Mesenteric fat pad (tissue), 1 donor: ENCODE data around the gene CACNG8. TPM values are rescaled to one million over a fixed set of nuclear protein-coding genes. Genes with fewer than 3 reads are reported as not detected.

ENCODE experiments used
- DNase-seq: peaks from one replicate; pipeline ENCODE4 v3.0.0-alpha.2; 2020; ENCODE audit warnings: low spot score
- total RNA-seq: library from RNA; stranded (reverse); fragmentation: NEBNext Ultra II Directional; extraction: Animal tissue kit (Norgen Biotek cat#: 25700); gene quantifications from one replicate; pipeline ENCODE4 v1.2.1, GENCODE V29; 2021
- donor health status: DM: yes; HTN: yes; CAD: no.

Gene CACNG8
- total RNA-seq, 1 donor from 2014 or later: not detected

DNA sequence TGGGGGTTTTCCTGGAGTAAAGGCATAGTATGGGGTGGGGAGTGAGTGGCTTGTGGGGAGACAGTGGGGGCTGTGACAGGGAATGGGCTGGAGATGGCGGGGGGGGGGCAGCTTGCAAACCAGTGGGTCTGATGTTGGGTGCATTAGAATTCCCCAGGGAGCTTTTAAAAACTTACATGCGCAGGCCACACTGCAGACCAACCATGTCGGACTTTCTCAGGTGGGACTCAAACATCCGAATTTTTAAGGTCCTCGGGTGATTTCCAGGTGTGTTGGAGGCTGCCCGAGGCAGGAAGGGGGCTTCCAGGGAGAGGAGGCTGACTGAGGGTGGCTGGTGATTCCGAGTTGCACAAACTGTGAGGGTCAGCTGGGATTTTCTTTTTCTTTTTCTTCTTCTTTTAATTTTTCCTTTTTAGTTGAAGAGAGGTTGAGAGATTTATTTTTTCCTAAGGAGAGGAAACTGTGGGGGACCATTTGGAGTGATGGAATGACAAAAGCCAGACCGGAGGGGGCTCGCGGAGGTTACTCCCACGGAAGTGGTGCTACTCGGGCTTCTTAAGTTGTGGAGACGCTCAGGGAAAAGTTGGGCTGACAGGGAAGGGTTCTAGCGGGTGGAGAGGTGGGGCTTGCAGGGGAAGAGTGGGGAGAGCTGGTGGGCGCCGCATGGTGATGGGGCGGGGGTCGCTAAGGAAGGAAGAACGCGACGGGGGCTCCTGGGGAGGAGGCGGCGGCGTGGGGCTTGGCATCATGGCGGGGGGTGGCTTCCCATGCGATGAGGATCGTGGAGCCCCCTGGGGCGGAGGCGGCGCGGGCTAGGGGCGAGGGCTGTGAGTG lies 997 bp upstream of the CACNG8 start:
- no peak for DNase-seq

DNA sequence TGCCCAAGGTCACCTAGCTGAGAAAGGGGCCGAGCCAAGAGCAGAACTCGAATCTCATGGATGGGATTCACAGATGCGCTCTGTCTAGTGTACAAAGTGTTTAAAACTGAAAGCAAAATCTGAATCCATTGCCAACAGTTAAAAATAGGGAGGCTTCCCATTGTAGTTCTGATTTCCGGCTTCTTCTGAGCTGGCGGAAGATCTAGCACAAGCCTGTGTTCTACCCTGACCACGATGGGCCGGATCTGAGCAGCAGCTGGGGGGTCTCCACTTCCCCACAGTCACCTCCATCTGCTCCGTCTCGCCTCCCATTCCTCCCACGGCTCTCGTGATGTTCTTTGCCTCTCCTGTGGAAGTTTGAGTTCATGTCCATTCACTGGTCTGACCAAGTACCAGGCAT lies 2.4 kb downstream of the CACNG8 start:
- DNase-seq: no peak

DNA sequence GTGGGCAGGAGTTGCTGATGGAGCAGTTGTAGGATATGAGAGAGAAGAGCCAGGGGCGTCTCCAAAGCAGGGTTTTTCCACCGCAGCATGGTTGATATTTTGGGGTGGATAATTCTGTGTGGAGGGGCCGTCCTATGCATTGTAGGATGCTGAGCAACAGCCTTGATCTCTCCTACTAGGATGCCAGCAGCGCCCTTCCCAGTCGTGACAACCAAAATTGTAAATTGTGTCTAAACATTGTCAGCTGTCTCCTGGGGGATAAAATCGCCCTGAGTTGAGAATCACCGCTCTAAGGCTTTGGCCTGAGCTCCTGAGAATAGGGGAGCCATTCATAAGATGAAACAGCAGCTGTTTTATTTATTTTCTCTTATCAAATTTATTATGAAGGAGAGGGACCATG lies 4.2 kb downstream of the CACNG8 start:
- no peak for DNase-seq

DNA sequence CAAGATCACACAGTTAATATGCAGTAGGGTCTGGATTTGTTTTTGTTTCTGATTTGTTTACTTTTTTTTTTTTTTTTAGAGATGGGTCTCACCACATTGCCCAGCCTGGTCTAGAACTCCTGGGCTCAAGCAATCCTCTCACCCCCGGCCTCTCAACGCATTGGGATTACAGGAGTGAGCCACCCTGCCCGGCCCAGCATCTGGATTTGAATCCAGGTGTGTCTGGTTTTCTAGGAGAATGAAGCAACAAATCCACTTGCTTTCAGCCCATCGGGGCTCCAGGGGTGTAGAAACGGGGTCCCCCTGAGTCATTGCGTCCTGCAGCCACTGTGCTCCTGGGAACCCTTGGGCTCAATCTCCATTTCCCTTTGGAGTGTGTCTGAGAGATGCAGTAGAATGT lies 6.6 kb downstream of the CACNG8 start:
- DNase-seq: no peak

DNA sequence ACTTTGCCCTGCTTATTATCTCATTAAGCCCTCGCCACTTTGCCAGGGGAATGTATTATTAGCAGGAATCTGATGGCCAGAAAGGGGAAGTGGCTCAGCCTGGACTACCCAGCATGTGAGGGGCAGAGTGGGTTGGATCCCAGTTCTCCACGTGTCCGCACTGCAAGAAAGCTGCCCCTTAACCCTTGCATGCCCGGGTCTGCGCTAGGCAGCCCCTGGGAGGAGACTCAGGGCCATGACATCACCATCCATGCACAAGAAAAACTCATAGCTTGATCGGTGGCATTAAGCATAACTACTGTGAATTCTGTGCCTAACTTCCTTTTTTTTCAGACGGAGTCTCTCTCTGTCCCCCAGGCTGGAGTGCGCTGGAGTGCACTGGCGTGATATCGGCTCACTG lies 8.9 kb downstream of the CACNG8 start:
- no peak for DNase-seq

DNA sequence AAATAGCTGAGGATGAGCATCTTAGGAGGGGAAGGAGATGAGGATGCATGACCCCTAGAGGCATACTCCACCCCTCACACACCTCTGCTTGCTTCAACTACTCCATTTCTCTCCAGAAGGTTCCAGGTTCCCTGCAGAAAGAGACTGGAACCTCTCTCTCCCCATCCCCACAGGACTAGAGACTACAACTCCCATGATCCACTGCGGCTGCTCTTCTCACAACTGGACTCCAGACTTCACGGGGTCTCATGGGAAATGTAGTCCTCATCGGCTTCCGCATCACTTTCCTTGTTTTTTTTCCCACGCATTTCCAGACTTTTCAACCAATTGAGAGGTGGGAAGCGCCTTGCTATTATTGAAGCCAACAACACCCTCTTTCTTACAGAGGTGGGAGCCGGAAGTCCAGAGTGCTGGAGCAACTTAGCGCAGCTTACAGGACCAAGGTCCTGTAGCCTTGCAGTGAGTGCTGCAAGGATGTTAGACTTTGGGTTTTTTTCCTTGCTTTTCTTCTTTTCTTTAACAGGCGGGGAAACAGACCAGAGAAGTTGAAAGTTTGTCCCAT lies 14.8 kb downstream of the CACNG8 start:
- DNase-seq: no peak

DNA sequence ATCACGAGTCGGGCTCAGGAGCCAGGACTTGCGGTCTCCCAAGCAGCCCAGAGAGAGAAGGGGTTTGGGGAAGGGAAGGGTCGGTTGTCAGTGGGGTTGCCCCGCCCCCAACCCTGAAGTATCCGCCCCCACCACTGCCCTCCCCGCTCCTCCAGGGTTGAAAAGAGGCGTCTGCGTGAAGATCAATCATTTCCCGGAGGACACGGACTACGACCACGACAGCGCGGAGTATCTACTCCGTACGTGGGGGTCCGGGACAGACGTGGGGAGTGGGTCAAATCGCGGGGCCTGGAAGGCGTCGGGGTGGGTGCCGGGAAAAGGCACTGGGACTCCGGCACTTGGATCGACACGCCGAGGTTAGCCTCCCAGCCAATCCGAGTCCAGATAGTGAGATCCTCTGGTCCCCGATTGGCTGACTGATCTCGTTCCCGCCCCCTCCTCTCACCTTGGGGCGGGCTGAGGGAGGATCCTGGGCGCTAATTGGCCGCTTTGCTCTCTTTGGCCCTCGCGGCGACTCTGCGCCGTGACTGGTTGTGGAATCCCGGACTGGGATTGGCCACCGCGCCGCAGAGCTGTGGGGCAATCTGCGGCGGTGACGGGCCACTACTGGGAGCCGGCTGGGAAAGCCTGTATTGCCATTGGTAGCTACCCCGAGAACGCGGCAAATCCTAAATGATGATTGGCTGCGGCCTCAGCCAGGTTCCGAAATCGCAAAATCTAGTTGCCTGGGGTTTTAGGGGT lies 15.4 kb downstream of the CACNG8 start:
- DNase-seq: no peak

DNA sequence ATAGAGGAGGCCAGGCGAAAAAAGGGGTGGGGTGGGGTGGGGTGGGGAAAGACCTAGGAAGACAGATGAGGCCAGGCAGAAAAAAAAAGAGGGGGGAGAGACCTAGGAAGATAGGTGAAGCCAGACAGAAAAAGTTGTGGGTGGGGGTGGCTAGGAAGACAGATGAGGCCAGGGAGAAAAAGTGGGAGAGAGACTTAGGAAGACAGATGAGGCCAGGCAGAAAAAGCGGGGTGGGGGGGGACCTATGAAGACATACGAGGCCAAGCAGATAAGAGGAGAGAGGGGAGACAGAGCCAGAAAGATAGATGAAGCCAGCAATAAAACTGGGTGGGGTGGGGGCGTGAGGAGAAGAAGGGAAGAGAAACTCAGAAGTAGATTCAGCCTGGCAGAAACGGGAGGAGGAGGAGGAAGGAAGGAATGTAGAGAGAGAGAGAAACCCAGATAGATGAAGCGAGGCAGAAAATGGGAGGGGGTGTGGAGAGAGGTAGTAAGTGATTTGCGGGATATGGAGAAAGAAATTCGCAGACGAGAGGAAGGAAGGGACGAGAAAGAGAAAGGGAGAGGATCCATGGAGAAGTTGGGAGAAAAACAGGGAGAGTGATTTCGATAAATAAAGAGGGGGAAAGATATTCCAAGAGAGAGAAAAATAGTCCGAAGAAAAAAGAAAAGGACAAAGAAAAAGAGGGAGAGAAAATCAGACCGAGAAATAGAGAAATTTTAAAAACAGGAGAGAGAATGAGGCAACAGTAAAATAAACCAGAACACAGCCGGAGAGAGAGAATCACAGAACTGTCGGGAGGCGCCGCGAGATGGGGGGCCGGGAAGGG lies 16.5 kb downstream of the CACNG8 start:
- DNase-seq: no peak

DNA sequence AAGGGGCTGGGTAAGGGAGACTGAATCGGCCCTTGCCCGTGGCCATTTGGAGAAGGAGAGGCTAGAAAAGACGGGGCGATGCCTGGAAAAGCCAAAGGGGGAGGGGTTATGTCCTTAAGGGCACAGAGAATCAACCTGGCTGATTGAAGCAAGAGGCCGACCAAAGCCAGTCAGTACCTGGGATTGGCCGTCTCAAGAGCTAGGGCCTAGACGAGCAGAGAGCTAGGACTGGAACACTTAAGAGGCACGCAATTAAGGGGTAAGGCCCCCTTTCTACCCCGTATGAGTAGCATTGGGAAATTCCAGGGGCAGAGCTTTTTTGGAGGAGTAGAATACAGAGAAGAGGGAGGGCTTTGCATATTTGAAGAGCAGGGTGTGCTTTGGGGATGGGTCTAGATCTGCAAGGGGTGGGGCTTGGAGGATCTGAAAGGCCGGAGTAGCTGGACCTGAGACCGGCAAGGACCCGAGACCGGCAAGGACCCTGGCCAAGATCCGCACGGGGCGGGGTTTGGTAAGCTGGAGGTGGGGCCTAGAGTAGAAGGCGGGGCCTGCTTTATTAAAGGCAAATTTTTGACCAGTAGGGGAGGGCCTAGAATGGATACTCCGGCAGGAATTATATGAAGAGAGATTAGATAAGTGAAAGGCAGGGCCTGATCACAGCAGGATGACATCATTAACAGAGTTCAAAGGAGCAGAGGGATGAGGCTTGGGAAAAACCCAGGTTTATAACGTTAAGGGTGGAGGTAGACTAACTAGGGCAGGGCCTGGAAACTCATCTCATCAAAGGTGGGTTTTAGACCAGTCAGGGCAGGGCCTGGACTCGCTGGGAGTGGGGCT lies 18.0 kb downstream of the CACNG8 start:
- no peak for DNase-seq

DNA sequence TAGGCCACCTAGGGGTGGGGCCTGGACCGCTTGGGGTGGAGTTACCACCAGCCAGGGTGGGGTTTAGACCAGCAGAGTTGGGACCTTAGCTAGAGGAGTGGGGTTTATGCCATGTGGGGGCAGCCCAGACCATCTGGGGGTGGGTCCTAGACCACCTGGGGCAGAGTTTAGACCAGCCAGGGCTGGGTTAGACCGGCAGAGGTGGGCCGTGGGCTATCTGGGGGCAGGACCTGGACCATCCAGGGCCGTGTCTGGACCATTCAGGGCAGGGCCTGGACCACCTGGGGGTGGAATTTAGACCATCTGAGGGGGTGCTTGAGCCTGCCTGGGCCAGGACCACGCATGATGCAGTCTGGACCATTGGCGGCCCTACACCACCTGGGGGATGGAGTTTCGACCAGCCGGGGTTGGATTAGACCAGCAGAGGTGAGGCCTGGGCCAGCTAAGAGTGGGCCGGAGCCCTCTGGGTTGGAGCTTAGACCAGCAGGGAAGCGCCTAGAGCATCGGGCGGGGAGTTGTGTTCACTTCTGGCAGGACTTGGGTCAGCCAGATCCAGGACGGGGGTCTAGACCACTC lies 18.7 kb downstream of the CACNG8 start:
- no peak for DNase-seq

DNA sequence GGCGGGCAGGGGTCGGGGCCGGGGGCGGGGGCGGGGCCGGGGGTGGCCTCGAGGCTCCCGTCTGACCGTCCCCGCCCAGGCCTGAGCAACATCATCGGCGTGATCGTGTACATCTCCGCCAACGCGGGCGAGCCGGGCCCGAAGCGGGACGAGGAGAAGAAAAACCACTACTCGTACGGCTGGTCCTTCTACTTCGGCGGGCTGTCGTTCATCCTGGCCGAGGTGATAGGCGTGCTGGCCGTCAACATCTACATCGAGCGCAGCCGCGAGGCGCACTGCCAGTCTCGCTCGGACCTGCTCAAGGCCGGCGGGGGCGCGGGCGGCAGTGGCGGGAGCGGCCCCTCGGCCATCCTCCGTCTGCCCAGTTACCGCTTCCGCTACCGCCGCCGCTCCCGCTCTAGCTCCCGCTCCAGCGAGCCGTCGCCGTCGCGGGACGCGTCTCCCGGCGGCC lies 19.3 kb downstream of the CACNG8 start:
- DNase-seq: no peak

DNA sequence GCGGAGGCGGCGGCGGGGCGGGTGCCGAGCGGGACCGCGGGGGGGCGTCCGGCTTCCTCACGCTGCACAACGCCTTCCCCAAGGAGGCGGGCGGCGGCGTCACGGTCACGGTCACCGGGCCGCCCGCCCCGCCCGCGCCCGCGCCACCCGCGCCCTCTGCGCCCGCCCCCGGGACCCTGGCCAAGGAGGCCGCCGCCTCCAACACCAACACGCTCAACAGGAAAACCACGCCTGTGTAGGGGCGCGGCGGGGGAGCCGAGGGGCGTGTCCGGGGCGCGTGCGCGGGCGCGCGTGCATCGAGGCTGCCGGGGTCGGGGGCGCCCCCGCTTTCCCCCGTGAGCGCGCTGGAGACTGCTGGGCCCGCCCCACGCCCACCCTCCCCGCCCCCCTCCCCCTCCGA lies 19.9 kb downstream of the CACNG8 start:
- DNase-seq: no peak

DNA sequence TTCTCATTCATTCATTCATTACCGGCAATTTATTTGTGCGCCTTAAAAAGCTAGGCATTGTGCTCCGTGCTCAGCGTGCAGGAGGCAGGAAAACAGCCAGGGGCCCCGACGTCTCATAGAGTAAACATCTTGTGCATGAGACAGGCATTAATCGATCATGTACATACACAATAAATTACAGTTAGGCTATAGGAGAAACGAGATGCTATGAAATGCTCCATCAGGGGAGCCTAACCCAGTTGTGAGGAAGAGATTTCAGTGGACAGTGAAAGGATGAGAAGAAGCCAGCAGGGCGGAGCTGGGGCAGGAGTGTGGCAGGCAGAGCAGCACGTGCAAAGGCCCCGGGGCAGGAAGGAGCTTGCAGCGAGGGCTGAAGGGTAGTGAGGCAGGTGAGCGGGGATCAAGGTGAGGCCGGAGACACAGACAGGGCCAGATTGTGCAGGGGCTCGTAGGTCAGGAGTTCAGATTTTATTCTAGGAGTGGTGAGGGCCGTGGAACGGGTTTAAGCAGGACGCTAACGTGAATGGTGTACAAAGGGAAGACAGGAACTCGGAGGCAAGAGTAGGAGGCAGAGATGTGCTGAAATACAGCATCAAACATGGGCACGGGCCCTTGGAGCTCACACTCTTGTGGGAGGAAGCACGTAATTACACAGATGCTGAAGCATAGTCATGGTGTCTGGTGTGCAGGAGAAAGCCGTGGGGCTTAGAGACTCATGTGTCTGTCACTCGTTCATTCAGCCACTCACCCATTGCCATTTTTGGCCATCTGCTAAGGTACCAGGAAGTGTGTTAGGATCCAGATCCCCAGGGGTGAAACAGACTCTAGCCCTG lies 20.9 kb downstream of the CACNG8 start:
- DNase-seq: no peak

DNA sequence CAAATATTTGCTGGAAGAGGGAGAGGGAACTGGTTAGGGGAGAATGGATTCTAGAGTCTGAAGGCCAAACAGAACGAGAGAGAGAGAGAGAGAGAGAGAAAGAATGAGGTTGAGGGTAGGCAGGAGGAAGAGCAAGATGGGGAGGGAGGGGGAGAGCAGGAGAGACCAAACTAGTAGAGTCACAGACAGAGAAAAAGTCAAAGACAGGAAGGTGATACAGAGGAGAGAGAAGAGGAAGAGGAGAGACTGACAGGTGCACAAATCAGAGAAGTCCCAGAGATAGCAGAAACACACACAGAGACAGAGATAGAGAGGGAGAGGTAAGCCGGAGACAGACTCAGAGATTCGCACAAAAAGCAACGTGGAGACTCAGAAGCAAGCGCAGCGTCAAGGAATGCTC lies 23.1 kb downstream of the CACNG8 start:
- no peak for DNase-seq

DNA sequence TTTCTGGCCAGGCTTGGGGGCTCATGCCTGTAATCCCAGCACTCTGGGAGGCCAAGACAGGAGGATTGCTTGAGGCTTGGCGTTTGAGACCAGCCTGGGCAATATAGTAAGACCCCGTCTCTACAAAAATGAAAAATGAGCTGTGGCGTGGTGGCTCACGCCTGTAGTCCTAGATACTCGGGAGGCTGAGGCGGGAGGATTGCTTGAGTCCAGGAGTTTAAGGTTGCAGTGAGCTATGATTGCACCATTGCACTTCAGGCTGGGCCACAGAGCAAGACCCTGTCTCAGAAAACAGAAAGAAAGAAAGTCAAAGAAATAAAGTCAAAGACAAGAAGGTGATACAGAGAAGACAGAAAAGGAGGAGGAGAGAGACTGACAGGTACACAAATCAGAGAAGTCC lies 26.2 kb downstream of the CACNG8 start:
- no peak for DNase-seq

DNA sequence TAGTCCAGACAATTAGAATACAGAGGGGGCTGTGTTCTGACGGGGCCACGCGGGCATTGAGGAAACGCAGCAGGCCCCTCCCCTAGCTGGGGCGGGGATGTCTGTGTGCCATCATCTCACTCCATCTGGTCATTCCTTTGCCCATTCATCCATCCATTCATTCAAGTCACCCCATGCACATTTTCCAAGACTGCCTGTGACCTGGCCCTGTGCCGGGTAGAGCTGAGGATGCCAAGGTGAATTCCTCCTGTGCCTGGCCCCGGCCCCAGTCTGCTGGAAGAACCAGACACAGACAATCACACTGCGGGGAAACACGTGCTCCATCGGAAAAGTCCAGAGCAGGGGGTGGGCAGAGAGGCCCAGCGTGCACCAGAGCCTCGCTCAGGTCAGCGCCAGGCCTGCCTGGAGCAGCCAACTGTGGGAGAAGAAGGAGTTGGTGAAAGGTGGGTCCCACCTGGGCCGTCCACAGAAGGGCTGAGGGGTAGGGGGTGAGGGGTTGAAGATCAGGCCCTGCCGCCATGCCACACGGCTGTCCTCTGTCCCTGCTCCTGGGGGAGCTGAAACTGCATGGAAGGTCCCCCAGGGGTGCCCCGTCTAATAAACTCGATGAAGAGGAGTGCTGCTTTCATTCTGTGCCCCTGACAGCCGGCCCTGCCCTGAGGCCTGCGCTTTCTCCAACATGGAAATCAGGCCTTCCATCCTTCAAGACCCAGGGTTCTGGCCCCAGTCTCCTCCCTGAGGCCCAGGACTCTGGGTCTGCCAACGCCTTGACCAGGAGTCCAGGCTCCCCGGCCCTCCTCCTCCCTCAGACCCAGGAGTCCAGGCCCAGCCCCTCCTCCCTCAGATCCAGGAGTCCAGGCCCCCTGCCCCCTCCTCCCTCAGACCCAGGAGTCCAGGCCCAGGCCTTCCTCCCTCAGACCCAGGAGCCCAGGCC lies 27.1 kb downstream of the CACNG8 start:
- DNase-seq: no peak

DNA sequence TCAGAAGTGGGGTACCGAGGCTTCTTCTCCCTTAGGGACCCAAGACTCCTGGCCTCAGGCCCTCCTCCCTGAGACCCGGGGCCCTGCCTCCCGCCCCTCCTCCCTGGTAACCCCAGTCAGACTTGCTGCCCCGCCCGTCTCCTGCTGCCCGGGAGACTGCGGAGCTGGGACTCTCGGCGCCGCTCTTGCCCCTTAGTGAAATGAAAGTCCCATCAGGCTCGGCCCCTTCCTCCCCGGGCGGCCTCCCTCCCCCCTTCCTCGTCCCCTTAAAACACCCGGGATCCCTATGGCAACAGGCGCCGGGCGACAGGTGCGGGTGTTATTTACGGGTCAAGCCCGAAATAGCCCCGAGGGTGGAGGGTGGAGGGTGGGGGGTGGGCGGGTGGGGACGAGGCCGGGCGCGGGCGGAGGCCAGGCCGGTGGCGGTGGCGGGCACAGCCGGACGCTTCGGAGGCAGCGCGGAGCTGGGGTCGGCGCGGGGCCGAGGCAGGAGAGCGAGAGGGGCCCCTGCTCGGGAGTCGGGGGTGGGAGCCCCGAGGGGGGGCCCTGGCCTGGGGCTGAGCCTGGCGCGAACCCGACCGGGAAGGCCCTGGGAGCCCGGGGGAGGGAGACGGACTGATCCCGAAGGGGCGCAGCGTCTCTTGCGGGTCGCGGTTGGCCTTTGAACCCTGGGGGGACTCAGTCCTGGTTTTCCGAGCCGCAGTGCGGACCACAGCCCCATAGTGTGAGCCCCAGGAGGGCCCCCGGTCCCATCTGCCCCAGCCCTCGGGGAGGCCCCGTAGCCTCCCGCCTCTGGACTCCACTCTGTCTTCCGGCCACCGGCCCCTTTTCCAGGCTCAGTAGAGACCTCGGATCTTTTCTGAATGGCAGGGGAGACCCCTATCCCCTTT lies 28.7 kb downstream of the CACNG8 start, which contains the start of gene CACNG6:
Gene CACNG6, plus strand, starts transcription at position 414 of the 890 bp plus-strand sequence. CDS start 1,241 bp downstream, outside the sequence.
- no peak for DNase-seq
